GM15510 (cell line): ENCODE measurements around the gene BRWD1.

Experiments
- POLR2A ChIP-seq: IDR thresholded peaks from 3 replicates; pipeline ENCODE4 v1.6.1; 2011; ENCODE audit warnings: borderline replicate concordance; ENCODE audit not compliant: insufficient read length; ENCODE audit errors: extremely low read depth

BRWD1 gene

DNA sequence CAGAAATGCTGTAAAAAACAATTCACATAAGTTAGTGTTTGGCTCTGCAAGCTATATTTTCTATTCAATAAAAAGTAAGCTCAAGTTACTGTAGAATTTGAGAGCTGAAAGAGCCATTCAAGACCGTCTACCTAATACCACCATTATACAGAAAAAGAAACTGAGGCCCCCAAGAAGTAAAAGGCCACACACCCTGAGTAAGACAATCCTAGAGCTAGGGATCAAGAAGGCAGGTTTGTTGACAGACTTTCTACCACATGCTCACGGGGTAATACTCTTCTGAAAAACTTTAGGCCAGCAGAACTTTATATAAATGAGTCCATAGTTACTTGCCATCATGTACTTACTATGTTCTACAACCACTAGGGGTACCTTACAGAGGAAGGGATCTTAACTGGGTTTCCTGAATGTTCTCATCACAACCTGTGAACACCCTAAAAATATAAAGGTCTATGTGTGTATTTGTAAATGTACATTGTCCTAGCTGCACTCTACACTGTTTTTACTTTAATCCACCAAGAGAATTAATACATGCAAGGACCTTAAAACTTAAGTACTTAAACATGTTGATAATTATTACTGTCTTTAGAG lies 132.9 kb downstream of the BRWD1 start:
- TF ChIP-seq POLR2A: no peak

DNA sequence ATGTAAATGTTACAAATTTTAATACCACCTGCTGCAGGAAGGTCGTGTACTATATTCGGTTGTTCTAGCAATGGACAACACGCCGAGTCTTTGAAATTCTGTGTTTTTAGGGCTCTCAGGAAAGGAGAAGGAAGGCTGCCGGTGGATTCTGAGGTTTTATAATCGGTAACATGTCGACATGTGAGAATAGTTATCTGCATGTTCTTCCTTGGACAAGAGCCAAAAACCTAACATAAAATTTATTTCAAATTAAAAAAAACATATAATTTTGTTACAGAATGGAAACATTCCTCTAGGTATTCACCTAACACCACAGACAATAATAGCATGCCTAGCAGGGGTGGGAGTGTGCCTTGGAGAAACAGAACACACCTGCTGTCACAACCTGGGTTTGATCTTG lies 135.0 kb downstream of the BRWD1 start:
- no peak for TF ChIP-seq POLR2A

DNA sequence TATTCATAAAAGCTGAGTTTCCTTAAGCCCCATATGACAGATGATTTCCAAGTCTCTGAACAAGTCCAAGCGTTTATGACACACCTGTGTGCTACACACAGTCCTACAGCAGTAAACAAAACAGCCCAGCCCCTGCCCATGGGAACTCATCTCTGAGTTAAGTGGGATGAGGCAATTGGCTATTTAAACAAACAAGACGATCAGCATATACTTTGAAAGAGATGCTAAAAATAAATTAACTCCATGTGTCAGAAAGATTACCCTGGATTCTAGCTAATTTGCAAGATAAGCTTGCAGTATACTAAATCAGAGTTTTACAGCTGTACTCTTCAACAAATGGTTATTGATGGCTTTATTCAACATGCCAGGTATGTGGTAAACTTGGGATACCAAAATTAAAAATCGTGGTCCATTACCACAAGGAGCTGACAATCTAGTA lies 137.1 kb downstream of the BRWD1 start:
- no peak for TF ChIP-seq POLR2A

DNA sequence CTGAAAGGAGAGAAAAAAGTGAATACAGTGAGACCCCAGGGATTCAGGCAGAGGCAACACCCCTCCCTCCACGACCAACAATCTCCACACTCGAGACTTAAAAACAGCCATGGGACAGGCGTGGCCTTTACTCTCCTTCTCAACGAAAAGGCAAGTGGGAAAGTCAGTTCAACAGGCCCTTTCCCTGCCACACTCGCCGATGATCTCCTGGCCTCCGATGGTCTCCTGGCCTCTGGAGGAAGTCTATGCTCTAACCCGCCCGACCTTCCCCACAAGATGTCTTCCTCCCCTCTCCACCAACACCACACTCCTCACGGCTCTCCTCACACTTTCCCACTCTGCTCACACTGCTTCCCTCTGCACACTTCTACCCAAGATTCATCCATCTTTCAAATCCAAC lies 137.8 kb downstream of the BRWD1 start:
- no peak for TF ChIP-seq POLR2A

DNA sequence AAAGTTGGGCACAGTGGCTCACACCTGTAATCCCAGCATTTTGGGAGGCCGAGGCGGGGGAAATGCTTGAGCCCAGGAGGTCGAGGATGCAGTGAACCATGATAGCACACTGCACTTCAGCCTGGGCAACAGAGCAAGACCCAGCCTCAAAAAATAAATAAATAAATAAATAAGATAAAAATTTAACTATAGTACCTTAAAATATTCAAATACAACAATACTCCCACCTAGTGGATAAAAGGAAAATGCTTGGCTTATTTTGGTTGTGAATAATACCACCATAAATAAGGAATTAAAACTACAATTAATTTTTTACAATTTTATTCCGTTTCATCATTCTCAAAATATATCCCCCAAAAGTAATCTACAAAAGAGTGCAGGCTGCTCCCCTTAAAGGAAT lies 138.3 kb downstream of the BRWD1 start:
- no peak for TF ChIP-seq POLR2A

DNA sequence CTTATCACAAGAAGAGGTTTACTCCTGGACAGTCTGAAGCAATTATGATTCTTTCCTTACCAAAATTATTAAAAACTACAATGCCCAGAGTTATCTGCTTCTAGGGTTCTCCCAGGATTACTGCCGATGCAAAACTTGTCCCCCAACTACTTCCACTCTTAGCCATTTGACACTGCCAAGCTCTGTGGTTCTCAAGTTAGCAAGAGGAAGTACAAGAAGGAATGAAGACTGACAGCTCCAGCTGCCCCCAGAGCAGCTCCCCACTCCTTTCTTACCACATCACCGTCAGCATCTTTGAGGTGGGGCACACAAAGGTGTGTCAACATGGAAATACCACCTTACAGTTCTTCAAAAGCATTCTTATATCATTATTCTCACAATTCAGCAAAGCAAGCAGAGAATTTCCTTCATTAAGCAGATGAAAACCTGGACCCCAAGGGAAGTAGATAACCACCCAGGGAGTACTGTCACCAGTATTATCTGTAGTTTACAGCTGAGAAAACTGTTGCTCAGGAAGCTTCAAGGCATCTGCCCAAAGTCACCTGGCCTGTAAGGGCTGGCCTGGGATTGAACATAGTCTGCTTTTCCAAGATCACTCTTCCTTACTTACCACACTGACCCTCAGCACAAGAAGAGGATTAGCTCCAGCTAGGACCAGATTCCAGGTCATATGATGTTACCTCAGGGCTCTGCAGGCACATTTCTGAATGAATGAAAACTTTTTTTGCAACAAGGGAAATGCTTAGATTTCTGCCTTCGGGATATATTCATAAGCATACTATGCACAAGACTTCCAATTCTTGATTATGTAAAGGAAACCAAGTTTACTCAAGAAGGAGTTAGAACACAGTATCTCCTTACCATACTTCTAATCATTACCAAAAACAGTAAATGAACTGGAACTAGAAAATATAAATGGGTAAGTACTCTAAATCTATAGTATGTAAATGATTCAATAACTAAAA lies 139.4 kb downstream of the BRWD1 start:
- no peak for TF ChIP-seq POLR2A

DNA sequence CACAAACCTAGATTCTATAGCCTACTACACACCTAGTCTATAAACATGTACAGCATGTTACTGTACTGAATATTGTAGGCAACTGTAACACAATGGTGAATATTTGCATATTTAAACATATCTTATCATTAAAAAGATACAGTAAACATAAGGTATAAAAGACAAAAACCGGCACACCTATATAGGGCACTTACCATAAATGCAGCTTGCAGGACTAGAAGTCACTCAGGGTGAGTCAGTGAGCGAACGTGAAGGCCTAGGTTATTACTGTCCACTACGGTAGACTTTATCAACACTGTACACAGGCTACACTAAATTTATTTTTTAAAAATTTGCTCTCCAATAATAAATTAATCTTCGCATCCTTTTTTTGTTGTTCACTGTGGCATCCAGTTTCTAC lies 143.5 kb downstream of the BRWD1 start:
- no peak for TF ChIP-seq POLR2A

DNA sequence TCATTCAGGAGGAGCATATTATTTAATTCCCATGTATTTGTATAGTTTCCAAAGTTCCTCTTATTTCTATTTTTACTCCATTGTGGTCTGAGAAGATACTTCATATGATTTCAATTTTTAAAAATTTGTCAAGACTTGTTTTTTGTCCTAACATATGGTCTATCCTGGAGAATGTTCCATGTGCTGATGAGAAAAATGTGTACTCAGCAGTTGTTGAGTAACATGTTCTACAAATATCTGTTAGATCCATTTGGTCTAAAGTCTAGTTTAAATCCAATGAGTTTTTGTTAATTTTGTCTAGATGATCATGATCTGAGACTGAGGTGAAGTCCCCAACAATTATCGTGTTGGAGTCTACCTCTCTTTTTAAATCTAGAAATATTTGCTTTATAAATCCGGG lies 144.6 kb downstream of the BRWD1 start:
- TF ChIP-seq POLR2A: no peak

DNA sequence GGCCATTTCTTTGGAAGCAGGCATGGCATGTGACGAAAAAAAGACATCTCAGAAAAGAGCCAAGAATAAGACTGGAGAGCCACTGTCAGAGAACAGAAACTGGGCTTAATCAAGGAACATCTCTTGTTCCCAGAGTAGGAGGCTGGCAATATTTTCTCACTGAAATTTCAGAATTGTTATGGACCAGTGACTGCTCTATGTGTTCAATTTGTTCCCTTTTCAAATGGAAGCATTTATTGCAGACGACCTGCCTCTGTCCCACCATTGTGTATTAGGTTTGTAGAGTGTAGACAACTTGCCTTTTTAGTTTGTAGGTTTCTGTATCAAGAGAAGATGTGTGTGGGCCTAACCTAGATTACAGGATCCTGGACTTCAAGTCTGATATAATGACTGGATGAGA lies 148.9 kb downstream of the BRWD1 start:
- TF ChIP-seq POLR2A: no peak

DNA sequence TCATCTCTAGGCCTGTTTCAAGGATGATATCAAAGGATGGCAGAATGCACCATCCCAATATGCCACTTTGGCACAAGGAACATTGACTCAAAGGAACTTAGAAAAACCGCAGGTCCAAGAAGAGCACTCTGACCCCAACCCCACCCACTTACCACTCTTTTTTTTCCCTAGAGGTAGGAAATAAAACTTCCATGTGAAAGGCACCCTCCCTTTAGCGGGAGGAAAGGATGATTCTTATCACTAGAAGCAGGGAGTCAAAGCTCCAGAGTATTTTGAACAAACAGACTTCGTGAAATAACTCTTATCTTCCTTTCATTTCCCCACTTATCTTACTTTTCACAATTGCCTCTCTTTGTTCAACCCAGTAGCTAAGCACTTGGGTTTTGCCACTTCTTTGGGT lies 152.4 kb downstream of the BRWD1 start:
- no peak for TF ChIP-seq POLR2A

DNA sequence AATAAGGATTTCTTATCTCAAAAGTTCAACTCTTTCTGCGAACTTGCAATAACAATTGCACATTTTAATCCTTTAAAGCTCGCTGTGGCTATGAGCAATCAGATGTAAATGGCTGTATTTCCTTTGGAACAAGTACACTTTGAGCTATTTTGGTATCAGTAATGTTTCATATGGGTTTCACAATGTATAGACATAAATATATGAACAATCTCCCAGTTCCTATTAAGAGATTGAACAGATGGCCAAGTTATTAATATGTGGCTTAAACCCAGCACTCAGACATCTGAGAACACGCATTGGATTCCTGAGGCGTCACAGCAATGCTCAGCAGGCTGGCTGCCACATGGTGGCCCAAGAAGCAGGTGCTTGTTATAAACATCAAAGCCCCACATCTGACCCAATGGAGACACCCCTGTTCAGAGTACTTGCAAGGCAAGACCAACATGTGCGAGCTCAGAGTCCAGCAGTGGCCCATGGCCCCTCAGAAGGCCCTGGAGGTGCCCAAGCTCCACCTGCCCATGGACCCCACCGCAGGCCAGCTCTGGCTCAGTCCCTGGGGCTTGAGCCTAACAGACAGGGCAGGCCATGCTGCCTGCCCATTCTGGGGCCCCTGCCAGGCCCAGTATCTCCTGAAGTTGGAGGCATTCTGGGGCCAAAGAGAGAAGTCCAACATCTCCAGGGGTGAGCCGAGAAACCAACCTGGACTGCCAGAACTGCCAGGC lies 153.9 kb downstream of the BRWD1 start:
- TF ChIP-seq POLR2A: no peak

DNA sequence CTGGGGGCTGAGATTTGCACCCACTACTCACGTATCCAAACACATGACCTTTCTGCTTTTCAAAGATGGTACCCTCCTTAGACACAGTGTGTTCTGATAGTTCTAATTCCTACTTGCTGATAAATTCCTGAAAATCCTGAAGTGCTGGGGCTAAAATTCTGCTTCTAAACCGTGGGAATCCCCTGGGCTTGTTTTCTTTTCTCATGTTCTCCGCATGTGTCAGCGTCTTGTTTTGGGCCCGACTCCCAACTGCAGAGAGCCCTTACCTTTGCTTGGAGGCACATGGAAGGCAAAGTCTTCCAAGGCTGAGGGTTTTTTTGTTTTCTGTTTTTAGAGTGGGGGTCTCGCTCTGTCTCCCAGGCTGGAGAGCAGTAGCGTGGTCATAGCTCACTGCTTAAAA lies 157.4 kb downstream of the BRWD1 start:
- TF ChIP-seq POLR2A: no peak

DNA sequence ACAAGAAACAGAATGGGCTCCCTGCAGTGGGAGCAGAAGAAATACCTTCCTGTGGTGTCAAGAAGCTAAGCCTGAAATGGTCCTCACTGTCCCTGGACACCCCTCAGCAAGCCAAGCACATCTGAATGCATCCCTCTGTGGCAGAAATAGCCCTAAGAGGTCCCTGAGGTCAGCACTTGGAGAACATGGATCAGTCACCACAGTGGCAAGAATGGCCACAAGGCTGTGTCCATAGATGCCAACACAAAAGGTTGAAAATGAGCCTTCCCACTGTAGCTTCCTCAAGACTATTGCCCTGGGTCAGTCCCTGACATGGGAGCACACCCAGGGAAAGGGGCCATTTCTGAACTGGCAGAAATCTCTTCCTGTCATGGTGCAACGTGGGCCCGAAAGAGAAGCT lies 157.9 kb downstream of the BRWD1 start:
- TF ChIP-seq POLR2A: no peak

DNA sequence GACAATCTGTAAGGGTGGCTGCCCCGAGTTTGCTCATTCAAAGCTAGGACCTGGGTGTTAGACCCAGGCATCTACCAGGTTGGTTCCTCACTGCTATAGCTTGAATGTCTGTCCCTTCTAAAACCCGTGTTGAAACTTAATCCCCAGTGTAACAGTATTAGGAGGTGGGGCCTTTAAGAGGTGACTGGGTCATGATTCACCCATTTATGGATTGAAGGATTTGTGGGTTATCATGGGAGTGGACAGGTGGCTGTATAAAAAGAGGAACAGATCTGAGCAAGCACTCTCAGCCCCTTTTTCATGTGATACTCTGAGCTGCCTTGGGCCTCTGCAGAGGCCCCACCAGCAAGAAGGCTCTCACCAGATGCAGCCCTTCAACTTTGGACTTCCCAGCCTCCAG lies 159.6 kb downstream of the BRWD1 start:
- TF ChIP-seq POLR2A: no peak

DNA sequence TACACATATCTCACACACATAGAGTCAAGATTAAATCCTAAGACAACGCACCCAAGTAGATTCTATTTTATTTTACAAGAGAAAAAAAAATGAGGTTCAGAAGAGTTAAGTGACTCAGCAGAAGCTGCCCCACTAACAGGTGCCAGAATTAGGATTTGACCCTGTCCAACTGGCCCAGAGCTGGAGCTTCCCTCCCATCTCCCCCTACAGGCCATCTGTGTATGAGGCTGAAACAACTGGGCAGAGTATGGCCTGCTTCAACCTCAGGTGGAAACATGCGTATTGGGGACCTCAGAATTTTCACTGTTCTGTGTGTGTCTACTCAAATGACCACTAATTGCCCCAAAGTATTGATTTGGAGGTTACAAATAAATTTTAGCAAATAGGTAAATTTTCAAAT lies 160.1 kb downstream of the BRWD1 start:
- no peak for TF ChIP-seq POLR2A
